Right cardiac atrium (tissue), 5 donors: Measurements from ENCODE around the gene ARF6. TPM values are rescaled to one million over a fixed set of nuclear protein-coding genes. Genes with fewer than 3 reads are reported as not detected.
"Not testable (repeated sequence)": the region's sequence is repeated elsewhere in the genome, so short reads cannot be mapped to it uniquely, and the experiment has no call there.

ENCODE experiments used
- ATAC-seq, 2 donors: fragments of 200-7000 bp; cut with Tn5 transposase; one replicate each; pipeline versions ENCODE4 v1.8.0 to v1.9.1; 2020; ENCODE audit warnings: moderate library complexity in 2 of 2, mild to moderate bottlenecking in 1 of 2
- DNase-seq, 3 donors: peaks; one replicate each; pipeline ENCODE4 v3.0.0-alpha.2; 2020
- H3K27ac ChIP-seq: one replicate; pipeline ENCODE4 v1.5.1; 2013; ENCODE audit warnings: mild to moderate bottlenecking, low read length, control low read depth, moderate library complexity
- H3K27me3 ChIP-seq: one replicate; pipeline ENCODE4 v1.6.1; 2013; ENCODE audit not compliant: control insufficient read depth, insufficient read depth
- H3K4me1 ChIP-seq: one replicate; pipeline ENCODE4 v1.6.1; 2013; ENCODE audit warnings: low read length; ENCODE audit not compliant: control insufficient read depth, insufficient read depth
- H3K4me3 ChIP-seq: one replicate; pipeline ENCODE4 v1.5.1; 2013; ENCODE audit warnings: low read length, control low read depth
- H3K9me3 ChIP-seq: one replicate; pipeline ENCODE4 v1.6.1; 2013; ENCODE audit warnings: low read length; ENCODE audit not compliant: control insufficient read depth
- WGBS: extraction: QIAGEN DNeasy Blood & Tissue Kit; methylation state at CpG from one replicate; pipeline ENCODE4 v1.1.7; 2013; 5-methylcytosine and 5-hydroxymethylcytosine counted together
- intact Hi-C, 4 donors: fragments of 100-400 bp; cut with DNase I; formaldehyde crosslinking; loops; one replicate each; pipeline versions ENCODE4 v1.11.0 to v1.14.0; 2022 to 2023
- polyA plus RNA-seq: library from polyadenylated mRNA; stranded (reverse); fragments of 200-250 nt; gene quantifications from one replicate; pipeline ENCODE4 v1.2.3, GENCODE V29; 2013
- total RNA-seq, 4 donors: library from RNA; stranded (reverse); fragmentation: NEBNext Ultra II Directional; extraction: Animal tissue kit (Norgen Biotek cat#: 25700); gene quantifications; one replicate each; pipeline ENCODE4 v1.2.1, GENCODE V29; 2021
- donor health status: healthy with polysubstance abuse.
- donor health status: DM: no; HTN: yes; CAD: no.
- donor health status: DM: no; HTN: no; CAD: no.
- donor health status: DM: no; HTN: yes; CAD: no; lungs with severe emphysema.
- donor health status: DM: yes; HTN: yes; CAD: no.

ARF6 gene
- total and polyA plus RNA-seq, 5 donors, result 16.5 to 34.6 (median 27.3) TPM

- H3K4me3 ChIP-seq, result no peak overlapping the region
- intact Hi-C loops, result no loop called here
- H3K9me3 ChIP-seq, result no peaks in the 10 kb centered on the region
- WGBS, result 95% methylated on average over 3 of the region's 3 CpGs
- no peak overlapping the region for H3K27ac ChIP-seq
- no peak for ATAC-seq
- H3K27me3 ChIP-seq, result no peaks in the 10 kb centered on the region
- DNase-seq, result no peak
- no peaks in the 10 kb centered on the region for H3K4me1 ChIP-seq
Measured at GRCh38 chr14:49931523-49931922, 38.6 kb downstream of the ARF6 start.

DNA sequence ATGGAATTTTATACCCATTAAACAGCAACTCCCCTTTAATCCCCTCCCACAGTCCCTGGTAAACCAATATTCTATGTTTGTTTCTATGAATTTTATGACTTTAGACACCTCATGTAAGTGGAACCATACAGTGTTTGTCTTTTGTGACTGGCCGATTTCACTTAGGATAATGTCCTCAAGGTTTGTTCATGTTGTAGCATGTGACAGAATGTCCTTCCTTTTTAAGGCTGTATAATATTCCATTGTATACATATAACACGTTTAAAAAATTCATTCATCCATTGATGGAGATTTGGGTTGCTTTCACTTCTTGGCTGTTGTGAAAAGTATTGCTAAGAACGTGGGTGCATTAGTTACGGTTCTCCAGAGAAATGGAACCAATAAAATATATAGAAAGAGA is 40.2 kb downstream of the ARF6 start:
- ATAC-seq, result no peak
- no peak for DNase-seq
- WGBS, result 94% methylated on average over 4 of the region's 4 CpGs
- Histone ChIP-seq H3K9me3 (no peaks in the 10 kb centered on the region), H3K4me3 (no peak overlapping the region), H3K4me1 (no peaks in the 10 kb centered on the region), H3K27me3 (no peaks in the 10 kb centered on the region), H3K27ac (no peak overlapping the region)
- intact Hi-C loops, result no loop called here

GRCh38 chr14:49933704-49934103 is 40.8 kb downstream of the ARF6 start:
- Histone ChIP-seq H3K4me1 (no peaks in the 10 kb centered on the region), H3K4me3 (no peak overlapping the region), H3K27ac (no peak overlapping the region), H3K9me3 (no peaks in the 10 kb centered on the region), H3K27me3 (no peaks in the 10 kb centered on the region)
- DNase-seq (no peak), ATAC-seq (no peak)
- intact Hi-C loops, result no loop called here
- 89% methylated on average over 5 of the region's 5 CpGs for WGBS

DNA sequence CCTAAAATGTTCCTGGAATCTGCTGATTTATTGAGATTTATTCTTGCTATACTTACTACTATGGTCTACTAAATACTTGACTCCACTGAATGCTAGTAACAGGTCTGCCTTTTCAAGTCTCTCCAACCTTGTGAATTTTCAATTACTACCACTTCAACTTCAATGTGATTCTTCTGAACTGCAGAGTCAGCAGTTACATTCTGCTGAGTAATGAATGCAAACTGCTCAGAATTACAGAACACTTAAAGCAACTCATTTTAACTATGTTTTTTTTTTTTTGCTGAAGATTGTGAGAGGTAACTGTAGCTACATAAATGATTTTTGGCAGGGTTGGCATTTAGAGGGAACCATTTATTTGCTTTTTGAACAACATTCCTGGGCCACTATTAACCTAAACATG is 41.8 kb downstream of the ARF6 start:
- Histone ChIP-seq H3K4me3 (no peak overlapping the region), H3K27ac (no peak overlapping the region), H3K27me3 (no peaks in the 10 kb centered on the region), H3K4me1 (no peaks in the 10 kb centered on the region), H3K9me3 (no peaks in the 10 kb centered on the region)
- intact Hi-C loops, result no loop called here
- DNase-seq, result no peak
- ATAC-seq, result no peak

GRCh38 chr14:49935526-49935925 is 42.6 kb downstream of the ARF6 start:
- Histone ChIP-seq H3K9me3 (no peaks in the 10 kb centered on the region), H3K27ac (no peak overlapping the region), H3K4me1 (no peaks in the 10 kb centered on the region), H3K4me3 (no peak overlapping the region), H3K27me3 (no peaks in the 10 kb centered on the region)
- ATAC-seq (no peak), DNase-seq (no peak)
- intact Hi-C loops, result no loop called here
- WGBS, result over 99% methylated on average over 3 of the region's 3 CpGs

- WGBS, result 81% methylated on average over 2 of the region's 2 CpGs
- ATAC-seq, H3K27me3 ChIP-seq, DNase-seq, intact Hi-C loops, H3K27ac ChIP-seq, H3K9me3 ChIP-seq, H3K4me3 ChIP-seq, H3K4me1 ChIP-seq: not testable (repeated sequence)
Measured at GRCh38 chr14:49936246-49936645, 43.4 kb downstream of the ARF6 start.

- WGBS, result 90% methylated on average over 5 of the region's 5 CpGs
Measured at GRCh38 chr14:49936882-49937281, 44.0 kb downstream of the ARF6 start.

DNA sequence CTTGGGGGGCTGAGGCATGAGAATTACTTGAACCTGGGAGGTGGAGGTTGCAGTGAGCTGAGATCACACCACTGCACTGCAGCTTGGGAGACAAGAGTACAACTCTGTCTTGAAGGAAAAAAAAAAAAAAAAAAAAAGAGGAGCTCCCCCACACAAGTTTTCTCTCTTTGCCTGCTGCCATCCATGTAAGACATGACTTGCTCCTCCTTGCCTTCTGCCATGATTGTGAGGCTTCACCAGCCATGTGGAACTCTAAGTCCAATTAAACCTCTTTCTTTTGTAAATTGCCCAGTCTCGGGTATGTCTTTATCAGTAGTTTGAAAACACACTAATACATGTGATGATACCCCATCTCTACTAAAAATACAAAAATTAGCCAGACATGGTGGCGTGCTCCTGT is 46.3 kb downstream of the ARF6 start:
- H3K27ac ChIP-seq, intact Hi-C loops, DNase-seq, H3K4me3 ChIP-seq, H3K27me3 ChIP-seq, ATAC-seq, H3K9me3 ChIP-seq, H3K4me1 ChIP-seq: not testable (repeated sequence)
- WGBS, result 98% methylated on average over 2 of the region's 2 CpGs

More at GRCh38 chr14:49936882-49937281, 44.0 kb downstream of the ARF6 start:
- H3K27me3 ChIP-seq, H3K4me3 ChIP-seq, intact Hi-C loops, H3K4me1 ChIP-seq, H3K27ac ChIP-seq, ATAC-seq, H3K9me3 ChIP-seq, DNase-seq: not testable (repeated sequence)

DNA sequence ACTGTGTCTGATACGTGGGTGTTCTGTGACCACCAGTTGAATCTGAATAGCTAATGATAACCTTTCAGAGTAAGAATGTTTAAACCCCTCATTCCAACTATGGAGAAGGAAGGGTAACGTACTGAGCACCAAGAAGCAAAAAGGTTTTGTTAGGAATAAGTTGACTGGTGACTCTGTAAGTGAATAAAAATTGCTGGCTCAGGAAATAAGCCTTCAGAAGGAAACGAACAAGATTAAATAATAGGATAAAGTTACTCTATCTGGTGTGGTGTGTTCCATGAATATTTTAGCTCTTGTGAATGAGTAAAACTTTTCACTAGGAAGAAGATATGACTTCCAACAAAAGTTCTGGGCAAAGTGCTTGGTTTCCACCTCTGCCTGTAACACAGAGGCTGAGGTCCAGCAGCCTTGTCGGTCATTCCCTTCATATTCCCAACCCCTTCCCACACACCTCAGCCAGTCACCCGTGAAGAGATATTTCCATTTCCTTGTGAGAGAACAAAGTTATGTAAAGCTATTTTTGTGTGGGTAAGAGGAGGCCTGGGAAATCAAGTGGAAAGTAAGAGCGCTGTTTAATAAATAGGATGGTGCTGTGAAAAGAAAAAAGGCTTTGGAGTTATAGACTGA is 47.1 kb downstream of the ARF6 start:
- WGBS, result 52% methylated on average over 6 of the region's 6 CpGs
- H3K9me3 ChIP-seq, result no peaks in the 10 kb centered on the region
- ATAC-seq, result peak in 1 of 2 donors; percentile 62
- DNase-seq, result no peak
- no peaks in the 10 kb centered on the region for H3K27me3 ChIP-seq
- no peak overlapping the region for H3K27ac ChIP-seq
- H3K4me3 ChIP-seq, result no peak overlapping the region
- no peaks in the 10 kb centered on the region for H3K4me1 ChIP-seq
- intact Hi-C loops, result no loop called here

DNA sequence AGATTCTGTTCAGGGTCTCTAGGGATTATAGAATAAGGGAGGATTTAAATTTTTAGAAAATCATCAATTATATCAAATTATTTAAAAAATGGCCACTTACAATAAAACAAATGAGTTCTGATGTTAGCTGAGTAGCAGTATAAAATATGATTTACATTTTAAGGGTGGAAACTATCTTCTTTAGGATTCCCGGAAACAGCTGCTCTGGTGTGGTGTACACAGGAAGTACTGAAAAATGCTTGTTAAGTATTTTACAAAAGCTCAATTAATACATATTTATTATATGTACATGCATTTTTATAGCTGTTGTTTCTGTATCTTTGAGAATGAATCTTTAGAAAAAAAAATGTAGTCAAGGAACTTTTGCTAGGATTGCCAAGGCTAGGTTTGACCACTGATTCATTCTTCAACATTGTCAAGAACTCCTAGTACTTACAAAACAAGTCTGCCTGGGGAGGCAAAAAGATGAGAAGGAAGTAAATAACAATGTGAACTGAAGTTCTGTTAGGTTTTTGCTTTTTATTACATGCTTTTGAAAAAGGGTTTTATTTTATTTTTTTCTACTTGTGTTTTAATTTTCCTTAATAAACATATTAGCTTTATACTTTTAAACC is 48.0 kb downstream of the ARF6 start:
- H3K27ac ChIP-seq, result no peak overlapping the region
- H3K9me3 ChIP-seq, result no peaks in the 10 kb centered on the region
- no peak overlapping the region for H3K4me3 ChIP-seq
- ATAC-seq, result no peak
- H3K4me1 ChIP-seq, result peaks cover 2% of the 10 kb centered on the region
- intact Hi-C loops, result no loop called here
- DNase-seq, result no peak
- H3K27me3 ChIP-seq, result no peaks in the 10 kb centered on the region
- 63% methylated on average over 1 of the region's 1 CpG for WGBS

GRCh38 chr14:49942090-49942489 is 49.2 kb downstream of the ARF6 start:
- intact Hi-C loops, result no loop called here
- peaks cover 3% of the 10 kb centered on the region for H3K4me1 ChIP-seq
- no peak for ATAC-seq
- WGBS, result 81% methylated on average over 2 of the region's 2 CpGs
- no peak overlapping the region for H3K27ac ChIP-seq
- H3K4me3 ChIP-seq, result no peak overlapping the region
- DNase-seq, result no peak
- no peaks in the 10 kb centered on the region for H3K9me3 ChIP-seq
- no peaks in the 10 kb centered on the region for H3K27me3 ChIP-seq

DNA sequence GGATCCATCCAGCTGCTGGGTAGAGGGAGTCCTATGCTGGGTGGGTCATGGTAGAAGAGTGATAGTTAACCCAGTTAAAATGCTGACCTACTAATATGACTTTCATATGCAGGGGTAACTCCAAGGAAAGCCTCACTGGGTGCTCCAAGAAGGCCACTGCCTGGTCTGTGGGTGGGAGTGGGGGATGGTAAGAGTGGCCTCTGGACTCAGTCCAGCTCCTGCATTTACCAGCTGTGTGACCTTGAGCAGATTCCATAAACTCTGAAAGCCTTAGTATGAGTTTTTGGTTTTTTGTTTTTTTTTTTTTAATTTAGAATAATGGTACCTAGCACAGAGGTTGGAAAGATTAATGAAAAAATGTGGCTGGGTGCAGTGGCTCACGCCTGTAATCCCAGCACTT is 51.6 kb downstream of the ARF6 start:
- Histone ChIP-seq H3K4me1 (peaks cover 3% of the 10 kb centered on the region), H3K27ac (no peak overlapping the region), H3K27me3 (no peaks in the 10 kb centered on the region), H3K4me3 (no peak overlapping the region), H3K9me3 (no peaks in the 10 kb centered on the region)
- DNase-seq (no peak), ATAC-seq (no peak)
- WGBS, result 91% methylated on average over 1 of the region's 1 CpG
- intact Hi-C loops, result no loop called here
